GM18508 (cell line): Measurements from ENCODE around the gene FOXI1.
"Not testable (repeated sequence)": the region's sequence is repeated elsewhere in the genome, so short reads cannot be mapped to it uniquely, and the experiment has no call there.

ENCODE experiments used
- ATAC-seq: cut with Tn5 transposase; IDR thresholded peaks from one replicate; pipeline ENCODE4 v1.9.1; 2021; ENCODE audit warnings: moderate number of reproducible peaks; ENCODE audit not compliant: insufficient read depth, unreplicated experiment

Gene FOXI1

GRCh38 chr5:170087168-170087817 lies 18.4 kb upstream of the FOXI1 start:
- ATAC-seq: no peak

GRCh38 chr5:170092455-170093101 lies 13.1 kb upstream of the FOXI1 start:
- ATAC-seq: no peak

GRCh38 chr5:170094329-170094728 lies 11.4 kb upstream of the FOXI1 start:
- not testable (repeated sequence) for ATAC-seq

- ATAC-seq: no peak
Observed at GRCh38 chr5:170095646-170096045, 10.1 kb upstream of the FOXI1 start.

- ATAC-seq: no peak
Observed at GRCh38 chr5:170097934-170098333, 7.8 kb upstream of the FOXI1 start.

- no peak for ATAC-seq
Observed at GRCh38 chr5:170100066-170100943, 5.4 kb upstream of the FOXI1 start.

- no peak for ATAC-seq
Observed at GRCh38 chr5:170103447-170103846, 2.2 kb upstream of the FOXI1 start.

- no peak for ATAC-seq
Observed at GRCh38 chr5:170104299-170104698, 1.4 kb upstream of the FOXI1 start.

- ATAC-seq: no peak
Observed at GRCh38 chr5:170104710-170105109, 987 bp upstream of the FOXI1 start.

GRCh38 chr5:170107674-170108073 lies 2.0 kb downstream of the FOXI1 start:
- ATAC-seq: no peak

GRCh38 chr5:170108266-170108785 lies 2.6 kb downstream of the FOXI1 start:
- no peak for ATAC-seq

GRCh38 chr5:170109059-170110031 lies 3.6 kb downstream of the FOXI1 start:
- ATAC-seq: no peak

- ATAC-seq: no peak
Observed at GRCh38 chr5:170110403-170111087, 4.8 kb downstream of the FOXI1 start.

- no peak for ATAC-seq
Observed at GRCh38 chr5:170111088-170111785, 5.5 kb downstream of the FOXI1 start.

GRCh38 chr5:170112876-170113521 lies 7.3 kb downstream of the FOXI1 start:
- no peak for ATAC-seq

GRCh38 chr5:170113522-170113900 lies 7.8 kb downstream of the FOXI1 start:
- no peak for ATAC-seq

- ATAC-seq: no peak
Observed at GRCh38 chr5:170114271-170114670, 8.6 kb downstream of the FOXI1 start.

- no peak for ATAC-seq
Observed at GRCh38 chr5:170115925-170116324, 10.2 kb downstream of the FOXI1 start.
